ENCODE data around the gene JPT1.
A peak's percentile ranks its signal among the peaks of the same experiment; 100 is the strongest.
"Not testable (repeated sequence)": the region's sequence is repeated elsewhere in the genome, so short reads cannot be mapped to it uniquely, and the experiment has no call there.

Gene JPT1

DNA sequence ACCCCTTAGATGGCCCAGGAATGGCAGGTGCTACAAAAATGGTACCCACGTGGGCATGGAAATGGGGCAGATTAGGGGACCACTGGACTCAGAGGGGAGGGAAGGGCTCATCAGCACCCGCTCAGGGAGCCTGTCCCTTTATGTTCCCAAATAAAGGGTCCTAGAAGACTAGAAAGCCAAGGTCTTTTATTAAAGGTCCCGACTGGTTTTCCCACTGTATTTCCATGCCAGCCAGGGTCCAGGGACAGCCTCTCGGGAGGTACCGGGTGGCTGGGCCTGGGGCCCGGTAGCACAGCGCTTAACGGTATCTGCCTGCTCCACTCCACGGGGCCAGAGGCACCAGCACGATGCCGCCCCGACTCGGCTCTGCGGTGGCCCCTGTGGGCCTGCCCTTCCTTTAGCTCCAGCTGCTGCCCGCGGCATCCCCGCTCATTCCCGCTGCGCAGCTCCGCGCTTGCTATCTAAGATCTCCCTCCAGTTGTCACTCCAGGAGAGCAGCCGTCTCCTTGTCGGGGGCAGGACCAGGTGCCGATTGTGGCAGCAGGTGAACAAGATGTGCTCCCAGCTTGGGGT is 24.2 kb downstream of the JPT1 start:
- DNase-seq (ENCODE audit: low read depth, low spot score) = no peak

GRCh38 chr17:75129576-75129975 is 24.7 kb downstream of the JPT1 start:
- DNase-seq (ENCODE audit: low read depth, low spot score) = no peak

- no peak for DNase-seq (ENCODE audit: low read depth, low spot score)
Measured at GRCh38 chr17:75128694-75129505, 25.4 kb downstream of the JPT1 start.

DNA sequence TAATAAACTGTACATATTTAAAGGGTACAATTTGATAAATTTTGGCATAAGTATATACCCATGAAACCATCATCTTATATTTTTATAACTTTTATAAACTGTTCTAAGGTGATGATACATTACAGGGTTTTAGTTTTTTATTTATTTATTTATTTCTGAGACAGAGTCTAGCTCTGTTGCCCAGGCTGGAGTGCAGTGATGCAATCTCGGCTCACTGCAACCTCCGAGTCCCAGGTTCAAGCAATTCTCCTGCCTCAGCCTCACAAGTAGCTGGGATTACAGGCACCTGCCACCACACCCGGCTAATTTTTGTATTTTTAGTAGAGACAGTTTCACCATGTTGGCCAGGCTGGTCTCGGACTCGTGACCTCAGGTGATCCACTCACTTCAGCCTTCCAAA is 26.4 kb downstream of the JPT1 start:
- DNase-seq (ENCODE audit: low read depth, low spot score) = not testable (repeated sequence)

- DNase-seq (ENCODE audit: low read depth, low spot score) = no peak
Measured at GRCh38 chr17:75126954-75127353, 27.4 kb downstream of the JPT1 start.

DNA sequence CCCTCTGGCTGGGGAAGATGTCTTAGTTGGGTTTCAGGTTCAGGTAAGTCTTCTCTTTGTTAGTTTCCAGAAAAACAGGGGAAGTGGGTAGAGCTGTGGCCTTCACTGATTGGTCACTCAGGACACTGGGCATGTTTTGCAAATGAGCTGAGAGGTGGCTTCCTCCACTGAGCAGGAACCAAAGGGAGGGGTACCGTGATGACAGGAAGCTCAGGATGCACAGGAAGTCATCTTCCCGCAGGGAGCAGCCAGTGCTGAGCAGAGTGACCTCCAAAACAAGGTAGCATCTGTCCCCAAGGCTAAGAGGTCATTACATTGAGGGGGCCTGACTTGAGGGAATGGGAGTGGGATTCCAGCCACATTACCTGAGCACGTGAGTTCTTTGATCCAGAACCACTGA is 28.3 kb downstream of the JPT1 start:
- DNase-seq (ENCODE audit: low read depth, low spot score) = peak; percentile 40

DNA sequence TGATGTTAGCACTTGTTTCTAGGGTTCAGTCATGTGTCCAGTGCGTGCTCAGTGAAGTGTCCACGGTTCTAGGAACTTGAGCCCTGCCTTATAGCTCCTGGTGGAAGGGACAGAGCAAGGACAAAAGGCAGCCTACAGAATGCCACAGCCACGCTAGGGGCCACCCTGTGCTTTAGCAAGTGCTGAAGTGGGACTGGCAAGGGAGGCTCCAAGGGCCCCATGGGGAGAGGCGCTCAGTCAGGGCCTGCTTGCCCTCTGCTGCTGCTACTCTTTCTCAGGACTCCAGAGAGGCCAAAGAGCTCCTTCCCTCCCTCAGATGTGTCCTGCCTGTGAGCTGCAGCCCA is 29.5 kb downstream of the JPT1 start:
- DNase-seq (ENCODE audit: low read depth, low spot score) = no peak

GRCh38 chr17:75124041-75124818 is 30.1 kb downstream of the JPT1 start:
- no peak for DNase-seq (ENCODE audit: low read depth, low spot score)

- no peak for DNase-seq (ENCODE audit: low read depth, low spot score)
Measured at GRCh38 chr17:75118307-75118706, 36.0 kb downstream of the JPT1 start.

DNA sequence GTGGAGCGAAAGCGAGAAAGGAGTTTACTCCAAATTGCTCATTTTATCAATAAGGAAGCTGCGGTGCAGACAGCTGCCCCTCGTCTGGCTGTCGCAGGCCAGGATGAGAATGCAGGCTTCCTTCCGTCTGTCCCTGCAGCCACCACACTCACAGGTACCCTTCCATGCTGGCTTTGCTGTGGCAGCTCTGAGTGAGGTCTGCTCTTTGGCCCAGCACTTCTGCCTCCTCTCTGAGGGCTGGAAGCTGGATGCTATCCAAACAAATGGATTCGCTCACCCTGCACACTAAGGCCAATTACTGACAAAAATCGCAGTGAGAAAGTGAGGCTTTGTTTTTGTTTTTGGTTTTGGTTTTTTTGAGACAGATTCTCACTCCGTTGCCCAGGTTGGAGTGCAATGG is 37.6 kb downstream of the JPT1 start:
- DNase-seq (ENCODE audit: low read depth, low spot score) = no peak

DNA sequence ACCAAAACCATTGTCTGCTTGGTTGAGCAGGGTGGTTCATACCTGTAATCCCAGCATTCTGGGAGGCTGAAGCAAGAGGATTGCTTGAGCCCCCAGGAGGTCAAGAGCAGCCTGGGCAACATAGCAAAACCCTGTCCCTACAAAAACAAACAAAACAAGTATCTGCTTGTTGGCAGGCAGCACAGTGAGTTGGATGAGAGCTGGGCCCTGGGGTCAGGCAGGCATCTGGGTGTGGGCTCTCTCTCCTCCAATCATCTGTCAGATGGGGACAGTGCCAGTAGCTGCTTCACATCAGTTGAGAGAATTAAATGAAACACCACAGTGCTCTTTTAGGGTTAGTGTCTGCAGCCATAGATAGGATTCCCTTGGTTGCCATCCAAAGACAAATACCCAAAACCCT is 38.8 kb downstream of the JPT1 start:
- no peak for DNase-seq (ENCODE audit: low read depth, low spot score)

DNA sequence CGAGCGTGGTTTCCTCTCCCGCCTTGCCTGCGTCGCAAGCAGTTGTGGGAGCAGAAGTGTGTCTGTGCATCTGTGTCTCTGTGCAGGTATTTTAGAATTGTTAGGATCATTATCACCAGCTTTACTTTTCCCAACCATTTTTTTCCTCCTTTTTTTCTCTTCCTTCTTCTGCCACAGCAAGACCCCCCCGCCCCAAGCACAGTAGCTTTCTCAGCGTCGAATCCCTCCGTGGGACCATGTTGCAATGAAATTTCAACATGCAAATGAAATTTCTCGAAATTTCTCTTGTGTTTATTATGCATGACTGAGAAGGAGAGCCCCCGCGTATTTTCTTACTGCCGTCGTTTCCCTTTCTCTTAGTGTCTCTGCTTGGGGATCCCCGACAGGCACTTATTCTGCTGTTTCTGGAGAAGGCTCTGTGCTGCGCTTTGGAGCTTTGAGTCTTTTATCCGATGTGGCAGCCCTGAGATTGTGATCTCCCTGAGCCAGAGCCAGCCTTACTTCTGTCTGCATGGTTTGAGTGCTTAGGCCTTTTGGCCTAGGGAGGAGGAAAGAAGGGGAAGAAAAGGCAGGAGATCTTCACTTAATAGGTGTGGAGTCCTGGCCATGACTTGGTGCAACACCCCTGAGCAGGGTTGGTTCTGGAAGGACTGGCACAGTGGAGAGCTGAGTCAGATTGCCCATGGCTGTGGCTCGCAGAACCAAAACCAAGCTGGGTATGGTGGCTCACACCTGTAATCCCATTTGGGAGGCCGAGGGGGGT is 39.6 kb downstream of the JPT1 start:
- DNase-seq (ENCODE audit: low read depth, low spot score) = no peak

DNA sequence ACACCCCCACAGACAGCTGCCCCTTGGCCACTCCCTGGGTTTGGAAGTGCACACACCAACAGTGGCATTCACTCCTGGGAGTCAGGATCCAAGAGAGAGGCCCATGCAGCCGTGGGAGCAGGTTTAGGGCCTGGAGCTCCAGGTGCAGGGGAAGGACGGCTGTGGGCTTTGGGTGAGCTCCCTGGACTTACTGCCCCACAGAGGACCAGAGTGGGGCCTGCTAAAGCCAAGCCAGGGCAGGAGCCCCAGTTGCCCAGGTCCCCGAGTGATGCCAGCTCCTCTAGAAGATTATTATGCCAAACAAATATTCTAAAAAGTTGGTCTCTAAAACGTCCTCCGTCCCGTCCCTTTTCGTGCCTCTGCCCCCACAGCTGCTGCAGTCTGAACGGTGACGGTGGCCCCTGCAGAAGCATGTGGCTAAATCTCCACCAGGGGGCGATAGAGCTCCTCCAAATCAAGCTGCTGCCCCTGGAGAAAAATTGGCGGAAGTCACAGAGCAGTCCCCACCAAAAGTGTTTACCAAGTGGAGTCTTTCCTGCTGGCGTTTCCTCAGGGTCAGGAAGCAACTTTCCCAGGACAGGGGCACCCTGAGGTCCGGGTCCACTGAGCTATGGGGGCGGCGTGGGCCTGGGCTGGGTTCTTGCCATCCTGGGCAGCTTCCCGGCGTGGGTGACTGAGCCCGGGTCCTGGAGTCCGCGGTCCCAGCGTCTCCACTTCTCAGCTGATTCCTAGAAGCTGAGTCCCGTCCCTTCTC is 40.3 kb downstream of the JPT1 start:
- DNase-seq (ENCODE audit: low read depth, low spot score) = no peak

DNA sequence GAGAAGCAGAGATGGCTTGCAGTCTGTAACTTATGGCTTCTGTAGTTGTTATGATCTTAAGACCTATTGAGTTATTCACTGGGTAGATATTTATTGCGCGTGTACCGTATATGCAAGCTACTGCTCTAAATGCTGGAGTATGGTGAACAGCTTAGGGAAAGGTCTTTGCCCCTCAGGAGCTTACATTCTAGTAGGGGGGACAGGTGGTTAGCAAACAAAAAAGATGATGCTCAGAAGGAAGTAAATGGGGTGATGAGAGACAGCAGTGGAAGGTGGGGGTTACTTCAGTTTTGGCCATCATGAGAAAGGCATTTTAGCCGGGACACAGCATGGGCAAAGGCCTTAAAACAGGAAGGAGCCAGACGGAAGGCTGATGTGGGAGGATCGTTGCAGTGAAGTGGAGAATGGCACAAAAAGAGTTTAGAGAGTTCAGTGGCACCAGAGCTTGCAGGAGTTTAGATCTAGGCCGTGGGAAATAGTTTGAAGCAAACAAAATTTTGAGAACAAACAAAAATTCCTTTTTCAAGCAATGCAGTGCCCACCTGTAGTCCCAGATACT is 42.5 kb downstream of the JPT1 start:
- DNase-seq (ENCODE audit: low read depth, low spot score) = no peak

- DNase-seq (ENCODE audit: low read depth, low spot score) = no peak
Measured at GRCh38 chr17:75110234-75110937, 43.9 kb downstream of the JPT1 start.

DNA sequence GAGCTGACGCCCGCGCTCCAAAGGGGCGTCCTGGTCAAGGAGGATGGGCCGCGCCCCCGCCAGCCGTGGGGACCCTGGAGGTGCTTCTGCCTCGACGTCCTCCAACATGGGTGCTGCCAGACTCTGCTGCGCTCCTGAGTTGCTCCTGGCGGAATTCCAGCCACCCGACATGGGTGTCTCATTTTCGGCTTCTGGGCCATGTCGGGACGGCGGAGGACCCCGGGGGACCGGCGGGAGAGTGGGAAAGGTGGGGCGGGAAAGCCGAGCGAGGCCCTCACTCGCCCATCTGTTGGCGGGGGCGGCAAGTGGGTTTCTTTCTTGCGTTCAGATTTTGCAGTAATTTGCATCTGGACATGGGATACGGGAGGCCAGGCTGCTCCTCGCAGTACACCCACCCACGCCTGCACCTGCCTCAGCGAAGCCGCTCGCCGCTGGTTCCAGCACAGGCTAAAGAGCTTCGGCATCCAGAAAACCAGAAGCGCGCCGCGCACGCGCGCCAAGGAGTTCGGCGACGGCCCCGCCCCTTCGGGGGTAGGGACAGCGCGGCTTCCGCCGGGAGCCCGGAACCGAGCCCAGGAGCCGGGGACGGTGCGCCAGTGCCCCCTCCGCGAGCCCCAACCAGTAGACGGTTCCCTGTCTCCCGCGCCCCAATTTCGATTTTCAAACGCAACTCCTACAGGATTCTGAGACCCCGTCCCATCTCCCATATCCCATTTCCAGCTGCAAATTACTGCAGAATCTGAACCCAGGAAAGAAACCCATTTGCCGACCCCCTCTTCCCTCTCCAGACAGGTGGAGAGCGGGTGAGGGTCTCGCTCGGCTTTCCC is 44.7 kb downstream of the JPT1 start, which contains the start of gene ARMC7:
Gene ARMC7 (plus strand): TSS at position 563 of the 827 bp plus-strand sequence. CDS start 320 bp downstream, outside the sequence.
- no peak for DNase-seq (ENCODE audit: low read depth, low spot score)

DNA sequence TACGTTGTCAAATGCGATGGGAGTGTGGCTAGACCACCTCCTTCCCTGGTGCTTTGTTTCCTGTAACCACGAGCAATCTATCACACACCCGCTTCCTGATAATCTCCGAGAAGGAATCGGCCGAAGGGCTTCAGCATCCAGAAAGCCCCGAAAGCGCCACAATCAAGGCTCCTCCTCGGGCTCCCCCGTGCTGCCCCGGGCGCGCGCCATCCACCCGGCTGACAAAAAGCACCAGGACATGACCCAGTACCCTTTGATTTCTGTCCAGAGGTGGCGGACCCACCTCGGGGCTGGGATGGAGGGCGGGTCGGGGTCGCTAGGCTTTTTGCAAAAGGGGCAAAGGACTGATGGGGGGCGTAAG is 45.3 kb downstream of the JPT1 start:
- DNase-seq (ENCODE audit: low read depth, low spot score) = no peak

- DNase-seq (ENCODE audit: low read depth, low spot score) = no peak
Measured at GRCh38 chr17:75108193-75108592, 46.1 kb downstream of the JPT1 start.

Data from iPS DF 19.7 (cell line).